OCI-LY3 (cell line): ENCODE data around the gene PRKCG.

Experiments used
- H2AFZ ChIP-seq: fragments of 200-600, 300-600 bp; shearing (Covaris generic); 2 replicates; pipeline ENCODE4 v1.6.0; 2014; ENCODE audit warnings: antibody characterized with exemption, low read depth, low read length
- H3K27ac ChIP-seq: fragments of 200-600, 300-600 bp; sonication (generic); 2 replicates; pipeline ENCODE4 v1.5.1; 2014; ENCODE audit warnings: mild to moderate bottlenecking, low read length, moderate library complexity, mixed read lengths
- H3K27me3 ChIP-seq: fragments of 200-600, 300-600 bp; sonication (generic); 2 replicates; pipeline ENCODE4 v1.6.1; 2014; ENCODE audit warnings: low read depth, low read length, mixed read lengths
- H3K36me3 ChIP-seq: fragments of 200-600, 300-600 bp; sonication (generic); replicated peaks from 2 replicates; pipeline ENCODE3; 2014; ENCODE audit warnings: low read depth, low read length, mixed read lengths
- H3K4me1 ChIP-seq: fragments of 300-600, 200-600 bp; sonication (generic); 2 replicates; pipeline ENCODE4 v1.6.1; 2014; ENCODE audit warnings: low read length, mixed read lengths
- H3K4me2 ChIP-seq: fragments of 200-600, 300-600 bp; sonication (generic); 2 replicates; pipeline ENCODE4 v1.6.1; 2014; ENCODE audit warnings: low read length, mixed read lengths
- H3K4me3 ChIP-seq: fragments of 300-600, 200-600 bp; sonication (generic); 2 replicates; pipeline ENCODE4 v1.5.1; 2014; ENCODE audit warnings: antibody characterized with exemption, mild to moderate bottlenecking, low read length, moderate library complexity
- H3K79me2 ChIP-seq: fragments of 300-600, 200-600 bp; shearing (Covaris generic); 2 replicates; pipeline ENCODE4 v1.6.1; 2014; ENCODE audit warnings: mild to moderate bottlenecking, low read length, mixed read lengths
- H3K9ac ChIP-seq: fragments of 300-600, 200-600 bp; shearing (Covaris generic); 2 replicates; pipeline ENCODE4 v1.6.0; 2014; ENCODE audit warnings: mild to moderate bottlenecking, low read length, moderate library complexity
- H3K9me3 ChIP-seq: fragments of 200-600, 300-600 bp; shearing (Covaris generic); 2 replicates; pipeline ENCODE4 v1.6.1; 2014; ENCODE audit warnings: low read length, mixed read lengths; ENCODE audit not compliant: insufficient read depth
- H4K20me1 ChIP-seq: fragments of 200-600, 300-600 bp; sonication (generic); 2 replicates; pipeline ENCODE4 v1.6.1; 2016; ENCODE audit warnings: low read length, mixed read lengths; ENCODE audit not compliant: insufficient read depth
- CTCF ChIP-seq: fragments of 200-600, 300-600 bp; sonication (generic); IDR thresholded peaks from 2 replicates; pipeline ENCODE4 v1.5.1; 2014; ENCODE audit warnings: antibody characterized with exemption, low read length, low read depth
- EZH2phosphoT487 ChIP-seq: fragments of 200-600 bp; shearing (Covaris generic); IDR thresholded peaks from 2 replicates; pipeline ENCODE4 v1.6.1; 2018; ENCODE audit warnings: antibody characterized with exemption, mixed run types, low read depth

PRKCG gene

GRCh38 chr19:53903055-53903680 is 21.2 kb downstream of the PRKCG start:
- H3K27me3 ChIP-seq: no peaks in the 10 kb centered on the region
- H3K79me2 ChIP-seq: no peaks in the 10 kb centered on the region
- H2AFZ ChIP-seq: no peak overlapping the region
- no peaks in the 10 kb centered on the region for H3K36me3 ChIP-seq
- H4K20me1 ChIP-seq: no peaks in the 10 kb centered on the region
- H3K9ac ChIP-seq: no peak overlapping the region
- no peak for TF ChIP-seq CTCF
- no peak for TF ChIP-seq EZH2phosphoT487
- H3K4me3 ChIP-seq: no peak overlapping the region
- H3K9me3 ChIP-seq: no peaks in the 10 kb centered on the region
- H3K4me1 ChIP-seq: no peaks in the 10 kb centered on the region
- no peak overlapping the region for H3K4me2 ChIP-seq
- H3K27ac ChIP-seq: no peak overlapping the region

GRCh38 chr19:53904909-53905308 is 22.9 kb downstream of the PRKCG start:
- no peak overlapping the region for H3K9ac ChIP-seq
- H3K4me1 ChIP-seq: no peaks in the 10 kb centered on the region
- H3K36me3 ChIP-seq: no peaks in the 10 kb centered on the region
- H3K27me3 ChIP-seq: no peaks in the 10 kb centered on the region
- H3K9me3 ChIP-seq: no peaks in the 10 kb centered on the region
- TF ChIP-seq CTCF: no peak
- no peak for TF ChIP-seq EZH2phosphoT487
- no peaks in the 10 kb centered on the region for H3K79me2 ChIP-seq
- no peaks in the 10 kb centered on the region for H4K20me1 ChIP-seq
- H3K27ac ChIP-seq: no peak overlapping the region
- H3K4me3 ChIP-seq: no peak overlapping the region
- H2AFZ ChIP-seq: no peak overlapping the region
- H3K4me2 ChIP-seq: no peak overlapping the region

GRCh38 chr19:53905787-53906186 is 23.8 kb downstream of the PRKCG start:
- TF ChIP-seq CTCF (no peak), EZH2phosphoT487 (no peak)
- no peak overlapping the region for H3K9ac ChIP-seq
- H3K79me2 ChIP-seq: no peaks in the 10 kb centered on the region
- no peaks in the 10 kb centered on the region for H4K20me1 ChIP-seq
- no peak overlapping the region for H3K4me3 ChIP-seq
- H3K36me3 ChIP-seq: no peaks in the 10 kb centered on the region
- no peaks in the 10 kb centered on the region for H3K4me1 ChIP-seq
- H3K27ac ChIP-seq: no peak overlapping the region
- no peaks in the 10 kb centered on the region for H3K9me3 ChIP-seq
- no peak overlapping the region for H3K4me2 ChIP-seq
- no peak overlapping the region for H2AFZ ChIP-seq
- no peaks in the 10 kb centered on the region for H3K27me3 ChIP-seq

GRCh38 chr19:53906211-53907192 is 24.5 kb downstream of the PRKCG start:
- Histone ChIP-seq H3K4me3 (no peak overlapping the region), H3K36me3 (no peaks in the 10 kb centered on the region), H3K4me2 (no peak overlapping the region), H2AFZ (no peak overlapping the region), H3K79me2 (no peaks in the 10 kb centered on the region), H3K9me3 (no peaks in the 10 kb centered on the region), H3K27me3 (no peaks in the 10 kb centered on the region), H4K20me1 (no peaks in the 10 kb centered on the region), H3K4me1 (no peaks in the 10 kb centered on the region), H3K9ac (no peak overlapping the region), H3K27ac (no peak overlapping the region)
- no peak for TF ChIP-seq EZH2phosphoT487
- peak; percentile 43 for TF ChIP-seq CTCF
